Central memory CD4-positive, alpha-beta T cell (primary cell): Measurements from ENCODE around the gene HELZ2.
A peak's percentile ranks its signal among the peaks of the same experiment; 100 is the strongest.

ENCODE experiments used
- DNase-seq: peaks from one replicate; pipeline ENCODE4 v3.0.0; 2022

HELZ2 gene

DNA sequence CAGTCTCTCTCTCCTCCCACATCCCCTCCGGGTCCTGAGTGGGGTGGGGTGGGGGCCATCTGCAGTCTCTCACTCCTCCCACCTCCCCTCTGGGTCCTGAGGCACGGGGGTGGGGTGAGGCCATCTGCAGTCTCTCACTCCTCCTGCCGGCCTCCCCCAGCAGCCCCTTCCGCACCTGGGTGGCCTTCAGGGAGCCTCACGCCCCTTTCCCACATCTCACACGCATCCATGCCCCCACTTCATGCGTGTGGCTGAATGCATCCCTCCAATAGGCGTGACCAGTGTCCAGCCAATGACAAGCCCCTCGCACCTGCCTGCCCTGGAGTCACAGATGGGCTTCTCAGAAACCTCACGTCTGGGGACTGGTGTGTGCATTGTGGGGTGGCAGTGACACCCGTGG lies 25.5 kb downstream of the HELZ2 start:
- no peak for DNase-seq

- no peak for DNase-seq
Measured at GRCh38 chr20:63547725-63548480, 26.1 kb downstream of the HELZ2 start, which contains the start of gene SRMS. SRMS (minus strand) TSS chr20:63547749; CDS start chr20:63547463, 286 bp downstream.

GRCh38 chr20:63546956-63547724 lies 26.9 kb downstream of the HELZ2 start:
- DNase-seq: no peak

- DNase-seq: no peak
Measured at GRCh38 chr20:63546256-63546955, 27.6 kb downstream of the HELZ2 start.

DNA sequence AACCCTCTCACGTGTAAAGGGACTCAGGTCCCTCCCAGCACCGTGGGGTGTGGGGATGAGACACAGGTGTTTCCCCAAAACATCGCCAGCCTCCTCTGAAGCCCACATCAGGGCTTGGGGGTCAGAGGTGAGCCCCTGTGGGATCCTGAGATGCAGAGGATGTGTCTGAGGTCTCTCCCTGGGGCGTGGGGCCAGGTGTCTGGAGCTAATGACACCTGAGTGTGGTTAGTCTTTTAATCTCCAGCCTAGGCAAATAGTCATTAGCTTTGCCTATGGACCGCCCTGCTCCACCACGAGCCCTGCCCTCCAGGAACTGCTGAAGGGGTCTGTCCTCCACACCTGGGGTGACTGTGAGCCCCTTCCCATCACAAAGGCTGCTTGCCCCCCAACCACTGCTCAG lies 28.2 kb downstream of the HELZ2 start:
- no peak for DNase-seq

DNA sequence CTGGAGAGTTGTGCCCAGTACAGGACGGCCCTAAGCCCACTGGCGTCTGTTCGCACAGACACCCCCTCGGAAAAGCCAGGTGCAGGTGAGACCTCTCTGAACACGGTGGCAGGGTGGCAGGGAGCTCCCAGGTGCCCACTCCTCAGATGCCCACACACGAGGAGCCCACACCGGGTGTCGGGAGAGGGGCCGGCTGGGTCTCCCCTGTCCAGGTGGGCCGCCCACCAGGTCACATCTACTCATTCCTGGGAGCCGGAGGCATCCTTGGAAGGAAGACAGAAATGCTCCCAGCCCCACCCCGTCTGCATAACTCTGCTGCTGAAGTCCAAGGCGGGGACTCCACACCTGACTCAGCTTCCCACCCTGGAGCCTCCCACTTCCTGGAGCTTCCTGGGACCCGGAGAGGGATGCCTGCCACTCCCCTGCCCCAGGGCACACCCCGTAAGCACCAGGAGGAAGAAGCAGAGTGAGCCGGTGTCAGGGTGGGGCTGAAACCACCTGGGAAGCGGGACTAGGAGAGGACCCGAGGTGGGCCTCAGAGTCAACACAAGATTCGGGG lies 29.0 kb downstream of the HELZ2 start:
- DNase-seq: no peak

GRCh38 chr20:63544241-63544957 lies 29.6 kb downstream of the HELZ2 start:
- no peak for DNase-seq

DNA sequence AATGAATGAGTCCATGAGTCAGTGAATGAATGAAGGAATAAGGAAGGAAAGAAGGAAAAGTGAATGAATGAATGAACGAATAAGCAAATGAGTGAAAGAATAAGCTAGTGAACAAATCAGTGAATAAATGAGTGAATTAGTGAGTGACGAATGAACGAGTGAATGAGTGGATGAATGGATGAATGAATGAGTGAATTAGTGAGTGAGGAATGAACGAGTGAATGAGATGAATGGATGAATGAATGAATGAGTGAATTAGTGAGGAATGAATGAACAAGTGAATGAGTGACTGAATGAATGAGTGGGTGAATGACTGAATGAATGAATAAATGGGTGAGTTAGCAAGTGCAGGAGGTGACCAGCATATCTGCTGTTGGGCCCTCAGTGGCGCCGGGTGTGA lies 30.3 kb downstream of the HELZ2 start:
- DNase-seq: no peak

DNA sequence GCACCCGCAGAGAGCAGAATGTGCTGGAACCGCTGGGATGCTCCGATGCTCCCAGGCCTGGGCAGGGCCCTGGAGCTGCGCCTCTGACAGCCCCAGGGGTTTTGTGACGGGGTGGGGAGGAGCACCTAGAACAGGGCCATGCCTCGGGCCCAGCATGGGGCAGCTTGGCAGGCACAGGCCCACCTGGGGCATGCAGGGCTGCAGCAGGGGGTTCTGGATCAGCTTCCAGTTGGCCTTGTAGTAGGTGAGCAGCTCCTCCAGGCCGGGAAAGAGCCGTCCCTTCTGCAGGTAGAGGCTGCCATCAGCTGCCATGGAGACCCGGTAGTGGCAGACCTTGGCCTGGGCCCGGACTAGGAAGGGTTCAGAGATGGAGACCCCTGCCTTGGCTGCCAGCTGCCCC lies 30.9 kb downstream of the HELZ2 start:
- no peak for DNase-seq

GRCh38 chr20:63542696-63543095 lies 31.3 kb downstream of the HELZ2 start:
- DNase-seq: no peak

DNA sequence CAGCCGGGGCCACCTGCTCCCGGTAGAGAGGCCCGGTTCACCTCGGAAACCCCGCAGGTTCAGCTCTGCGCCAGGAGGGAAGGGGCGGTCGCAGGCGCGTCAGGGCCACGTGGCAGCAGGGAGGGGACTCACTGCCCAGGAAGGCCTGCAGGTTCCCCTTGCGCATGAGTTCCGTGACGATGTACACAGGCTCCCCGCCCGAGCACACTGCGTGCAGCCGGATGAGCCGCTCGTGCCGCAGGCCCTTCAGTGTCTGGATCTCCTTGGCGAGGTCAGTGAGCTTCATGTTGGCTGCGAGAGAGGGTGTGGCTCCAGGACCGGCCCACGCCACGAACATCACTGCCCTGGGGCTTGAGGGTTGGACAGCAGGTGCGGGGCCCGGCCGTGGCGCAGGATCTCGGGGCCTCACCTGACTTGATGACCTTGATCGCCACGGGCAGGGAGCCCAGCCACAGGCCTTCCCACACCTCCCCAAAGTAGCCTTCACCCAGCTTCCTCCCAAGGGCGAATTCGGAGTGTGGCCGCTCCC lies 31.9 kb downstream of the HELZ2 start:
- DNase-seq: no peak

DNA sequence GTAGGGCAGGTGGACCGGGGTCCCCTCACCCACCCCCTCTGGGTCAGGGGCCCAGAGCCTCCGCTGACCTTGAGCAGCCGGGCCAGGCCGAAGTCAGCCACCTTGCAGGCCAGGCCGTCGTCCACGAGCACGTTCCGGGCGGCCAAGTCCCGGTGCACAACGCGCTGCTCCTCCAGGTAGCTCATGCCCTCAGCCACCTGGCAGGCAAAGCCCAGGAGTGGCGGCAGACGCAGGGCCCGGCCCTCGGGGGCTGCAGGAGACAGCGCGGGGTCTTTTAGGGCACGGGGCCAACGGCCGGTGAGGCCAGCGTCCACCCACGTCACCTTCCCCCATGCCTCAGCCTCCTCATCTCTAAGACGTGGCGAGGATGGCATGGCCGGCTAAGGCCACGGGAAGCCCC lies 32.7 kb downstream of the HELZ2 start:
- DNase-seq: no peak

- DNase-seq: no peak
Measured at GRCh38 chr20:63540417-63541186, 33.4 kb downstream of the HELZ2 start.

DNA sequence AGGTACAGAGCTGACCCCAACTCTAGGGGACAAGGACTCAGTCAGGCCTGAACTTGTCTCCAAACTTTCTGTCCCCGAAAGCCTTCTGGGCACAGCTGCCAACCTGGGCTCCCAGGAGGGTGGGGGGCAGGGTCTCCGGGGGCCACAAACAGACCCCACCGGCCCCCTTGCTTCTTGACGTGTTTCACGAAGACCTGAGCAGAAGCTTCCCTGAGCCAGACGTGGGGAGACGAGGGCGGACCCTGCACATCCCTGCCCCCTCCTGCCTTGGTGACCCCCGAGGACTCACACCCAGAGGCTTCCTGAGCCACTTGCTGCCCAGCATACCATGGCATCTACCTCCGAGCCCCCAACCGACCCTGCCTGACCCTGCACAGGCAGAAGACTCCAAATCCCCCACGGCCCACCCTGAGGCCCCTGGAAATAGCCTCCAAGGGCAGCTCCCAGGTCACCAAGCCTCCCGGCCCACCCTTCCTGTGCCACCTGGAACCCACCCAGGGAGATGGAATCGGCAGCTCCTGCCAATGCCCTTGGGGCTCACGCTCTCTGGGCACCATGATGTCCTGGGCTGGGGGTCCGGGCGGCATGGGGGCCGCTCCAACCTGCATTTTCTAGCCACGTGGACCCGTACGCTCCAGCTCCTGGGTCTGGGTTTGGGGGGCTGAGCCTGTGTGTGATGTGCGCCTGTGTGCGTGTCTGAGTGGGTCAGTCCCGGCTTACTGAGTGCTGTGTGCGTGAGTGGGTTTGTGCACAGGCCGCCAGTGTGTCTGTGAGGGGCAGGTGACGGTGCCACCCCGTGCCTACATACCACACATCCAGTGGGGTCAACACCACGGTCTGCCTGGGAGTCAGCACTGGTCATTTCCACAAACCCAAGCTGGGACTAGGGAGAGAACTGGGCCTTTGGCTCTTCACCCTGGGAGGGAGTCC lies 34.3 kb downstream of the HELZ2 start:
- no peak for DNase-seq

GRCh38 chr20:63539092-63539430 lies 35.0 kb downstream of the HELZ2 start:
- no peak for DNase-seq

DNA sequence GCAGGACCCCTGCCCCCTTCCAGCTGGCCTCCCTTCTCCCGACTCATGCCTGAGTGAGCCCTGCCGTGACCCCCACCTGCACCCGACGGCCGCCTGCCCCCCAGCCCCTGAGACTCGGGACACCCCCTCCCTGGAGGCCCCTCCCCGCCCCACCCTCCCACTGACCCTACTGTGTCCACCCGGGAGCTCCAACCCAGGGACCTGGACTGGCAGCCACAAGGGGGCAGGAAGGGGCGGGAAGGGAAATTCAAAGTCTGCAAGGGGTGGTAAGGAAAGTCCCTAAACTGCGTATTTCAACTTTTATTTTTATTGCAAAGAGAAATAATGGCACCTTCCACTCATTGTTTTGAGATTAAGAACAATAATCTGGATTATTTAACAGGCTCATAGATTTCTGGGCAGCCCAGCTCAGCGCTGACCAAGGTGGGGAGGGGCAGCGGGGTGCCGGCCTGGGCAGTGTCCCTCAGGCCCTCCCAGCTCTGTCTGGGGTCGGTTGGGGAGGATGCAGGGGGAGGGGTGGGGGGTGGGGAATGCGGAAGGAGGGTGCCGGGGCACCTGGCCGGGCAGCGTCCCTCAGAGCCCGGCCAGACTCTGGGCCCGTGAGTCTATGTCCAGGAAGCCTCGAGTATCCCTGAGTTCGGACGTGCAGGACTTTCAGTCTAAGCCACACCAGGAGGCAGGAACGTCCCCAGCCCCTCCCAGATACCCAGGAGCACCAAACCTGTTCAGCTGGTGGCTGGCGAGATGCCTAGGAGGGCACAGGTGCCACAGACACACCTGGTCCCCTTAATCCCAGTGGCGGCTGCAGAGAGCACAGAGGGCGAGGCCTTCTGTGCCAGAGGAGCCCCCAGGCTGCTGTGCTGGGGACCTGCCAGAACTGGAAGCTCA lies 35.6 kb downstream of the HELZ2 start:
- peak; percentile 39 for DNase-seq

GRCh38 chr20:63537525-63538203 lies 36.4 kb downstream of the HELZ2 start:
- peak; percentile 92 for DNase-seq

GRCh38 chr20:63536997-63537524 lies 37.0 kb downstream of the HELZ2 start, which contains the start of gene PTK6:
PTK6 (minus strand) TSS chr20:63537376; CDS start chr20:63537314, 62 bp downstream.
- no peak for DNase-seq
